ENCODE measurements around the gene ST6GAL2. TPM values are rescaled to one million over a fixed set of nuclear protein-coding genes. Genes with fewer than 3 reads are reported as not detected.

Gene ST6GAL2
- total and polyA plus RNA-seq, 12 donors = 0.03 to 0.57 (median 0.13) TPM; not detected in 1

DNA sequence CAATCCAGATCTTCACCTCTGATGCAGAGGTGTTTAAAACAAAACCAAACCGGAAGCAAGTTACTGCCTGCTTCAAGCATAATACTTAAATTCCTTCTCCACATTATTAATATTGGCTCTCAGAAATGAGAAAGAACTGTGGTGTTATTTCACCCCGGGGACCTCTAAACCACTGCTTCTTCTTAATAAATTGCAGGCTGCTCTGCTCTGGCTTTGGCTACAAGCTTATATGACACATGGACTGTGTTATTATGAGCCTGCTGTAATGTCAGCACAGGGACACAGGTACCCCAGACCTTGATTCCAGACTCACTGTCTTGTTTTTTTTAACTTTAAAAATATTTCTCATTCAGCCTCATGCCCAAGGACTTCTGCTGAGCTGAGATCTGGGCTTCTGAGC, 45.1 kb downstream of the ST6GAL2 start:
- no peak overlapping the region for H3K27ac ChIP-seq
- no peaks in the 10 kb centered on the region for H3K9me3 ChIP-seq (replicated peaks in 1 of 3)
- no peaks in the 10 kb centered on the region for H3K36me3 ChIP-seq (replicated peaks in 1 of 2)
- no peaks in the 10 kb centered on the region for H3K4me1 ChIP-seq (replicated peaks in 1 of 2)
- intact Hi-C loops (cut with DNase I) = no loop called here
- H3K27me3 ChIP-seq = no peaks in the 10 kb centered on the region
- WGBS, 4 donors = 34 to 45% (median 43%) methylated on average over 2 of the region's 2 CpGs
- H3K4me3 ChIP-seq = no peak overlapping the region
- TF ChIP-seq CTCF (IDR thresholded peaks at IDR 0.05) (no peak), POLR2A (IDR thresholded peaks at IDR 0.05) (no peak)
- no peak for DNase-seq

- TF ChIP-seq POLR2A (IDR thresholded peaks at IDR 0.05) (no peak), CTCF (IDR thresholded peaks at IDR 0.05) (no peak)
- H3K36me3 ChIP-seq (replicated peaks in 1 of 2) = no peaks in the 10 kb centered on the region
- no peaks in the 10 kb centered on the region for H3K9me3 ChIP-seq (replicated peaks in 1 of 3)
- no peaks in the 10 kb centered on the region for H3K4me1 ChIP-seq (replicated peaks in 1 of 2)
- no peak overlapping the region for H3K4me3 ChIP-seq
- intact Hi-C loops (cut with DNase I) = no loop called here
- no peaks in the 10 kb centered on the region for H3K27me3 ChIP-seq
- 71 to 78% (median 76%) methylated on average over 7 of the region's 7 CpGs for WGBS, 4 donors
- no peak for DNase-seq
- H3K27ac ChIP-seq = no peak overlapping the region
Observed at GRCh38 chr2:106839849-106840595, 45.9 kb downstream of the ST6GAL2 start.

GRCh38 chr2:106833256-106833655, 52.7 kb downstream of the ST6GAL2 start:
- Histone ChIP-seq H3K27me3 (no peaks in the 10 kb centered on the region), H3K9me3 (replicated peaks in 1 of 3) (no peaks in the 10 kb centered on the region), H3K36me3 (replicated peaks in 1 of 2) (no peaks in the 10 kb centered on the region), H3K4me1 (replicated peaks in 1 of 2) (no peaks in the 10 kb centered on the region), H3K4me3 (no peak overlapping the region), H3K27ac (no peak overlapping the region)
- no peak for TF ChIP-seq CTCF (IDR thresholded peaks at IDR 0.05)
- no peak for TF ChIP-seq POLR2A (IDR thresholded peaks at IDR 0.05)
- WGBS, 4 donors = 50 to 70% (median 60%) methylated on average over 3 of the region's 3 CpGs
- intact Hi-C loops (cut with DNase I) = no loop called here
- DNase-seq = no peak

GRCh38 chr2:106831816-106832569, 54.0 kb downstream of the ST6GAL2 start:
- WGBS, 4 donors = 51 to 73% (median 68%) methylated on average over 6 of the region's 6 CpGs
- Histone ChIP-seq H3K27me3 (no peaks in the 10 kb centered on the region), H3K27ac (no peak overlapping the region), H3K4me1 (replicated peaks in 1 of 2) (no peaks in the 10 kb centered on the region), H3K9me3 (replicated peaks in 1 of 3) (no peaks in the 10 kb centered on the region), H3K4me3 (no peak overlapping the region), H3K36me3 (replicated peaks in 1 of 2) (no peaks in the 10 kb centered on the region)
- intact Hi-C loops (cut with DNase I) = no loop called here
- no peak for DNase-seq
- TF ChIP-seq POLR2A (IDR thresholded peaks at IDR 0.05) = no peak
- TF ChIP-seq CTCF (IDR thresholded peaks at IDR 0.05) = no peak
